HEK293T (cell line): ENCODE measurements around the gene DTNB.

Source experiments
- ARNT ChIP-seq: fragments of 450-650 bp; IDR thresholded peaks from 2 replicates; pipeline ENCODE4 v1.6.1; 2017; ENCODE audit warnings: mild to moderate bottlenecking
- BHLHE40 ChIP-seq: fragments of 450-650 bp; IDR thresholded peaks from 2 replicates; pipeline ENCODE4 v1.6.1; 2016; ENCODE audit warnings: mild to moderate bottlenecking, moderate library complexity, borderline replicate concordance
- CTBP1 ChIP-seq: fragments of 450-650 bp; IDR thresholded peaks from 2 replicates; pipeline ENCODE4 v1.6.1; 2016; ENCODE audit warnings: borderline replicate concordance
- ELF4 ChIP-seq: fragments of 450-650 bp; IDR thresholded peaks from 2 replicates; pipeline ENCODE4 v1.6.1; 2017; ENCODE audit warnings: antibody characterized with exemption
- FOXK2 ChIP-seq: fragments of 450-650 bp; IDR thresholded peaks from 2 replicates; pipeline ENCODE4 v1.6.1; 2016; ENCODE audit warnings: mild to moderate bottlenecking
- FOXM1 ChIP-seq: fragments of 450-650 bp; IDR thresholded peaks from 2 replicates; pipeline ENCODE4 v1.6.1; 2017; ENCODE audit warnings: mild to moderate bottlenecking, borderline replicate concordance
- HDGF ChIP-seq: fragments of 450-650 bp; IDR thresholded peaks from 2 replicates; pipeline ENCODE4 v1.6.1; 2017; ENCODE audit warnings: antibody characterized with exemption, borderline replicate concordance
- NFRKB ChIP-seq: fragments of 450-650 bp; IDR thresholded peaks from 2 replicates; pipeline ENCODE4 v1.6.1; 2016; ENCODE audit warnings: mild to moderate bottlenecking, moderate library complexity
- SP1 ChIP-seq: fragments of 450-650 bp; IDR thresholded peaks from 2 replicates; pipeline ENCODE4 v1.6.1; 2017
- SUZ12 ChIP-seq: fragments of 450-650 bp; IDR thresholded peaks from 2 replicates; pipeline ENCODE4 v1.6.1; 2016; ENCODE audit warnings: mild to moderate bottlenecking
- TARDBP ChIP-seq: fragments of 450-650 bp; IDR thresholded peaks from 2 replicates; pipeline ENCODE4 v1.6.1; 2016
- ZNF384 ChIP-seq: fragments of 450-650 bp; IDR thresholded peaks from 2 replicates; pipeline ENCODE4 v1.6.1; 2016

GRCh38 chr2:25714740-25715139 lies 41.4 kb upstream of the DTNB start:
- no peak for TF ChIP-seq ZNF384
- TF ChIP-seq TARDBP = no peak
- TF ChIP-seq ELF4 = no peak
- no peak for TF ChIP-seq NFRKB
- TF ChIP-seq HDGF = no peak
- no peak for TF ChIP-seq SUZ12
- no peak for TF ChIP-seq ARNT
- no peak for TF ChIP-seq BHLHE40
- TF ChIP-seq FOXK2 = no peak
- no peak for TF ChIP-seq CTBP1
- TF ChIP-seq SP1 = no peak
- TF ChIP-seq FOXM1 = no peak
